Ishikawa (cell line): ENCODE data around the gene ROBO3.

Experiments
- CEBPB ChIP-seq: IDR thresholded peaks from 2 replicates; pipeline ENCODE4 v1.6.1; 2012
- CREB1 ChIP-seq: IDR thresholded peaks from 2 replicates; pipeline ENCODE4 v1.6.1; 2012; ENCODE audit warnings: low read depth
- EGR1 ChIP-seq: IDR thresholded peaks from 2 replicates; pipeline ENCODE4 v1.6.1; 2012
- EP300 ChIP-seq: IDR thresholded peaks from 2 replicates; pipeline ENCODE4 v1.6.1; 2012; ENCODE audit warnings: borderline replicate concordance
- FOXM1 ChIP-seq: IDR thresholded peaks from 2 replicates; pipeline ENCODE4 v1.6.1; 2012; ENCODE audit warnings: low read depth, borderline replicate concordance
- NFIC ChIP-seq: IDR thresholded peaks from 2 replicates; pipeline ENCODE4 v1.6.1; 2012
- RAD21 ChIP-seq: IDR thresholded peaks from 2 replicates; pipeline ENCODE4 v1.6.1; 2012; ENCODE audit warnings: low read depth
- TAF1 ChIP-seq: IDR thresholded peaks from 2 replicates; pipeline ENCODE4 v1.6.1; 2012; ENCODE audit warnings: low read depth, mild to moderate bottlenecking
- TCF12 ChIP-seq: IDR thresholded peaks from 2 replicates; pipeline ENCODE4 v1.6.1; 2012; ENCODE audit warnings: low read depth
- TEAD4 ChIP-seq: IDR thresholded peaks from 2 replicates; pipeline ENCODE4 v1.6.1; 2012
- YY1 ChIP-seq: IDR thresholded peaks from 2 replicates; pipeline ENCODE4 v1.6.1; 2012; ENCODE audit warnings: low read depth
- ZBTB7A ChIP-seq: IDR thresholded peaks from 2 replicates; pipeline ENCODE4 v1.6.1; 2012; ENCODE audit warnings: low read depth
- TF ChIP-seq, protein P1 (sequence below): IDR thresholded peaks from 2 replicates; pipeline ENCODE4 v1.6.1; 2012
- TF ChIP-seq, protein P2 (sequence below): IDR thresholded peaks from 2 replicates; pipeline ENCODE4 v1.6.1; 2012; ENCODE audit warnings: low read depth, mild to moderate bottlenecking
- TF ChIP-seq, protein P3 (sequence below): IDR thresholded peaks from 2 replicates; pipeline ENCODE4 v1.6.1; 2012

The ROBO3 gene

DNA sequence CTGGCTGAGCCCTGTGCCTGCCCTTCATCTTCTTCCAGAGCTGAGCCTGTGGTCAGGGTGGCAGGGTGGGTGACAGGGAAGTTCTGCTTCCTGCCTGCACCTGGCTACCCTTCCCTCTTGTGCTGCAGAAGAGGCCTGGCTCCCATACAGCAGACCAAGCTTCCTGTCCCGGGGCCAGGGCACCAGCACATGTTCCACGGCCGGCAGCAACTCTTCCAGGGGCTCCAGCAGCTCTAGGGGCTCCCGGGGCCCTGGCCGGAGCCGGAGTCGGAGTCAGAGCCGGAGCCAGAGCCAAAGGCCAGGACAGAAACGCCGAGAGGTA, 15.0 kb downstream of the ROBO3 start:
- TF ChIP-seq RAD21 (no peak), TAF1 (no peak), ZBTB7A (no peak), NFIC (no peak), TEAD4 (no peak), CREB1 (no peak), TCF12 (no peak), FOXM1 (no peak), CEBPB (no peak), EP300 (no peak), YY1 (no peak), EGR1 (no peak)
- TF ChIP-seq, protein P1, sequence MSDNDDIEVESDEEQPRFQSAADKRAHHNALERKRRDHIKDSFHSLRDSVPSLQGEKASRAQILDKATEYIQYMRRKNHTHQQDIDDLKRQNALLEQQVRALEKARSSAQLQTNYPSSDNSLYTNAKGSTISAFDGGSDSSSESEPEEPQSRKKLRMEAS, result no peak
- TF ChIP-seq, protein P2, sequence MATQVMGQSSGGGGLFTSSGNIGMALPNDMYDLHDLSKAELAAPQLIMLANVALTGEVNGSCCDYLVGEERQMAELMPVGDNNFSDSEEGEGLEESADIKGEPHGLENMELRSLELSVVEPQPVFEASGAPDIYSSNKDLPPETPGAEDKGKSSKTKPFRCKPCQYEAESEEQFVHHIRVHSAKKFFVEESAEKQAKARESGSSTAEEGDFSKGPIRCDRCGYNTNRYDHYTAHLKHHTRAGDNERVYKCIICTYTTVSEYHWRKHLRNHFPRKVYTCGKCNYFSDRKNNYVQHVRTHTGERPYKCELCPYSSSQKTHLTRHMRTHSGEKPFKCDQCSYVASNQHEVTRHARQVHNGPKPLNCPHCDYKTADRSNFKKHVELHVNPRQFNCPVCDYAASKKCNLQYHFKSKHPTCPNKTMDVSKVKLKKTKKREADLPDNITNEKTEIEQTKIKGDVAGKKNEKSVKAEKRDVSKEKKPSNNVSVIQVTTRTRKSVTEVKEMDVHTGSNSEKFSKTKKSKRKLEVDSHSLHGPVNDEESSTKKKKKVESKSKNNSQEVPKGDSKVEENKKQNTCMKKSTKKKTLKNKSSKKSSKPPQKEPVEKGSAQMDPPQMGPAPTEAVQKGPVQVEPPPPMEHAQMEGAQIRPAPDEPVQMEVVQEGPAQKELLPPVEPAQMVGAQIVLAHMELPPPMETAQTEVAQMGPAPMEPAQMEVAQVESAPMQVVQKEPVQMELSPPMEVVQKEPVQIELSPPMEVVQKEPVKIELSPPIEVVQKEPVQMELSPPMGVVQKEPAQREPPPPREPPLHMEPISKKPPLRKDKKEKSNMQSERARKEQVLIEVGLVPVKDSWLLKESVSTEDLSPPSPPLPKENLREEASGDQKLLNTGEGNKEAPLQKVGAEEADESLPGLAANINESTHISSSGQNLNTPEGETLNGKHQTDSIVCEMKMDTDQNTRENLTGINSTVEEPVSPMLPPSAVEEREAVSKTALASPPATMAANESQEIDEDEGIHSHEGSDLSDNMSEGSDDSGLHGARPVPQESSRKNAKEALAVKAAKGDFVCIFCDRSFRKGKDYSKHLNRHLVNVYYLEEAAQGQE, result no peak
- TF ChIP-seq, protein P3, sequence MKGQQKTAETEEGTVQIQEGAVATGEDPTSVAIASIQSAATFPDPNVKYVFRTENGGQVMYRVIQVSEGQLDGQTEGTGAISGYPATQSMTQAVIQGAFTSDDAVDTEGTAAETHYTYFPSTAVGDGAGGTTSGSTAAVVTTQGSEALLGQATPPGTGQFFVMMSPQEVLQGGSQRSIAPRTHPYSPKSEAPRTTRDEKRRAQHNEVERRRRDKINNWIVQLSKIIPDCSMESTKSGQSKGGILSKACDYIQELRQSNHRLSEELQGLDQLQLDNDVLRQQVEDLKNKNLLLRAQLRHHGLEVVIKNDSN, result no peak

DNA sequence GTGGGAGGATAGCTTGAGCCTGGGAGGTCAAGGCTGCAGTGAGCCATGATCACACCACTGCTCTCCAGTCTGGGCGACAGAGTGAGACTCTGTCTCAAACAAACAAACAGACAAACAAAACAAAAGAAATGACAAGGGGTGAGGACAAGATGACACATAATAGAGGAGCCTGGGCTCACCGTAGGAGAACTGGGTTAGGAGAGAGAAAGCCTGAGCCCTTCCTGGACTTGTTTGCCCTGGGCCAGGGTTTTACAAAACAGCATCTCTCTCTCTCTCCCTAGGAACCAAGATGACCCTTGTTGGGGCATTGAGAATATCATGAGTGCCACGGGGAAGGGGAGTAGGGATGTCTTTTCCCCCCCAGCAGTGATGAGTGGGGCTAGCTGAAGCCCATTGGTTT, 15.7 kb downstream of the ROBO3 start:
- TF ChIP-seq EGR1 (no peak), EP300 (no peak), NFIC (no peak), CREB1 (no peak), YY1 (no peak), TEAD4 (no peak), CEBPB (no peak), ZBTB7A (no peak), FOXM1 (no peak), RAD21 (no peak)
- TF ChIP-seq, protein P2, result no peak
- TF ChIP-seq, protein P1, result no peak
- TF ChIP-seq, protein P3, result no peak

DNA sequence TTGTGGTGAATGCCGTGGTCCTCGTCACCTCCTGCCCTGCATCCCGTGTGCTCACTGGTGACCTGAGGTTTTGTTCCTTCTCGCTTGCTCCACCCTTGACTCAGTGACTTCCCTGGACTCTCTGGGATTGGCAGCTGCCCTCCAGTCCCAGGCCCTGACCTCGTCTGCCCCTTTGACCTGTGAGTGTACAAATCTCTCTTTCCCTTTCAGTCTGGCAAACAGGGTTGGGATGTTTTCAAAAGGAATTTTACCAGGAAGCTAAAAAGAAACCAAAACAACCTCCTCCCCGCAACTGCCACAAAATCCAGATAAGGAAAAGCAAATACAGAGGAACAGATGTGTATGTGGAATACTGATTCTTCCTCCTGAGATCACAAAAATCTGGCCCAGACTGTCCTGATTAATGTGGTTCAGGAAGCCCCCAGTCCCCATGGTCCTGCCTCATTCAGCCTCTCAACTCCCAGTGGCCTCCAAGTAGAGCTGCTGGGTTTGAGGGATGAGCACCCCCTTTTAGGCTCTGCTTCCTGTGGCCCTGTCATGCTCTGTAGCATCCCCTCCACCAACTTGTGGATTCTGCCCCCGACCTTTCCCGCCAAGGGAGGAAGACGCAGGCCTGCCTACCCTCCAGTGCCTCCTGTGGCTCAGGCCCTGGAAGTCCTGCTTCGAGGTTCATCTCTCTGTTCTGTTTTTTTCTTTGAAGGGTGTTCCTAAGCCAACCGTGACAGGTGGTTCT, 17.3 kb downstream of the ROBO3 start:
- TF ChIP-seq TCF12, result no peak

DNA sequence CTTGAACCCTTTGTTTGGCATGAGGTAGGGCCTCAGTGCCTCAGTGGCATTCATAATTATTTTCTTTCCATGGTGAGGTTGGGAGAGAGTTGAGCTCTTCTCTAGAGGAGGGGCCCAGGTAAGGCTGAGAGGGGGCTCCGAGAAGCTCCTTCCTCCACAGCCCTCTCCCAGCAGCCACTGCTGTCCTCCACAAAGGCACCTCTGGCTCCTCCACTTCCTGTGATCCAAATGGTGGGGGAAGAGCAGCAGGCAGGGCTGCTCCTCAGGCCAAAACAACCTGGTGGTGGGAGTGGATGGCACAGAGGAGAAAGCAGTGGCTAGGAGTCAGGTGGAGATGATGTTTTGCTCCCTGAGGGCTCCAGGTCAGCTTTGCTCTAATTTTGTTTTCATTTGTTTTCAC, 19.1 kb downstream of the ROBO3 start:
- no peak for TF ChIP-seq RAD21
- no peak for TF ChIP-seq NFIC
- TF ChIP-seq TCF12, result no peak
- no peak for TF ChIP-seq ZBTB7A
- TF ChIP-seq, protein P2, result no peak
- no peak for TF ChIP-seq YY1
- TF ChIP-seq TAF1, result no peak
- TF ChIP-seq CEBPB, result no peak
- TF ChIP-seq, protein P3, result no peak
- no peak for TF ChIP-seq EGR1
- TF ChIP-seq, protein P1, result no peak
- no peak for TF ChIP-seq EP300
- TF ChIP-seq TEAD4, result no peak
- TF ChIP-seq FOXM1, result no peak
- no peak for TF ChIP-seq CREB1
